OCI-LY3 (cell line): Measurements from ENCODE around the gene A4GALT.

ENCODE experiments used
- H2AFZ ChIP-seq: fragments of 200-600, 300-600 bp; shearing (Covaris generic); 2 replicates; pipeline ENCODE4 v1.6.0; 2014; ENCODE audit warnings: antibody characterized with exemption, low read depth, low read length
- H3K27ac ChIP-seq: fragments of 200-600, 300-600 bp; sonication (generic); 2 replicates; pipeline ENCODE4 v1.5.1; 2014; ENCODE audit warnings: mild to moderate bottlenecking, low read length, moderate library complexity, mixed read lengths
- H3K27me3 ChIP-seq: fragments of 200-600, 300-600 bp; sonication (generic); 2 replicates; pipeline ENCODE4 v1.6.1; 2014; ENCODE audit warnings: low read depth, low read length, mixed read lengths
- H3K36me3 ChIP-seq: fragments of 200-600, 300-600 bp; sonication (generic); replicated peaks from 2 replicates; pipeline ENCODE3; 2014; ENCODE audit warnings: low read depth, low read length, mixed read lengths
- H3K4me1 ChIP-seq: fragments of 300-600, 200-600 bp; sonication (generic); 2 replicates; pipeline ENCODE4 v1.6.1; 2014; ENCODE audit warnings: low read length, mixed read lengths
- H3K4me2 ChIP-seq: fragments of 200-600, 300-600 bp; sonication (generic); 2 replicates; pipeline ENCODE4 v1.6.1; 2014; ENCODE audit warnings: low read length, mixed read lengths
- H3K4me3 ChIP-seq: fragments of 300-600, 200-600 bp; sonication (generic); 2 replicates; pipeline ENCODE4 v1.5.1; 2014; ENCODE audit warnings: antibody characterized with exemption, mild to moderate bottlenecking, low read length, moderate library complexity
- H3K79me2 ChIP-seq: fragments of 300-600, 200-600 bp; shearing (Covaris generic); 2 replicates; pipeline ENCODE4 v1.6.1; 2014; ENCODE audit warnings: mild to moderate bottlenecking, low read length, mixed read lengths
- H3K9ac ChIP-seq: fragments of 300-600, 200-600 bp; shearing (Covaris generic); 2 replicates; pipeline ENCODE4 v1.6.0; 2014; ENCODE audit warnings: mild to moderate bottlenecking, low read length, moderate library complexity
- H3K9me3 ChIP-seq: fragments of 200-600, 300-600 bp; shearing (Covaris generic); 2 replicates; pipeline ENCODE4 v1.6.1; 2014; ENCODE audit warnings: low read length, mixed read lengths; ENCODE audit not compliant: insufficient read depth
- H4K20me1 ChIP-seq: fragments of 200-600, 300-600 bp; sonication (generic); 2 replicates; pipeline ENCODE4 v1.6.1; 2016; ENCODE audit warnings: low read length, mixed read lengths; ENCODE audit not compliant: insufficient read depth
- EZH2phosphoT487 ChIP-seq: fragments of 200-600 bp; shearing (Covaris generic); IDR thresholded peaks from 2 replicates; pipeline ENCODE4 v1.6.1; 2018; ENCODE audit warnings: antibody characterized with exemption, mixed run types, low read depth
- TF ChIP-seq, protein P1 (sequence below): fragments of 200-600, 300-600 bp; sonication (generic); IDR thresholded peaks from 2 replicates; pipeline ENCODE4 v1.5.1; 2014; ENCODE audit warnings: antibody characterized with exemption, low read length, low read depth

Gene A4GALT

DNA sequence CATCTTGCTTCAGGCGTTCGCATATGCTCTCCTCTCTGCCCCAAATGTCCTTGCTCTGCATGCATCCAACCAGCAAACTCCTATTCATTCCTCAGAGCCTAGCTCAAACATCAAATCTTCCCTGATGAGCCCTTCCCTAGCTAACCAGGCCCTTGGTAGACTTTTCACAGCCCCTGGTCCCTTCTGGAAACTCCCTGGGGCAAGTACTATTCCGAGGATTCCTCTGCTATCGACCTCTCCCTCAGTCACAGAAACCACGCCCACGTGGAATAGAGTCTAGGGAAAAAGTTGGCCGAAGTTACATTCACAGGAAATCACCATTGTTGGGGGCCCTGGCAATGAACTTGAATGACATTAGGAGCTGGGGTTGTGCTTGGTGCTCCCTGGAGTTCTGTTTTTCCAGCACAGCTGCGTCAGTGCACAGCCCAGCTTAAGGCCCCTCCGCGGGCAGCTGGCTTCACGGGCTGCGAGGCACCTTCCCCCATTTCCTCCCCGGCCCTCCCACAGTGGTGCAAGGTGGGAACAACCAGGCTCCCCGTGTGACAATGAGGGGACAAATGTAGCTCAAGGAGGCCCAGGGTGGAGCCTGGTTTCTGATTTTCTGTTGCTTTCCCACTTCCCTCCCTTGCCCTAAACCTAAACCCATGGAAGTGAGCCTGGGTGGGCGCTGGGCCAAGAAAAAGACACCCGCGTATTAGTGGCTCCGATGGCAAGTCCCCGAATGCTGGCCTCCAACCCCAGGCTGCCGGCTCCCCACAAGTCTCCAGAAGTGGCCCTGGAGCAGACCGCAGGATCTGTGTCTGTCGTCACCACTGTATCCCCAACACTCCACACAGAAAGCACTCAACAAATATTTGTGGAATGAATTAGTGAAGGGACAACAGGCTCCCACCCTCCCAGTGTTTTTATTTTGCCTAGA, 76.0 kb downstream of the A4GALT start:
- no peak for TF ChIP-seq EZH2phosphoT487
- TF ChIP-seq, protein P1, sequence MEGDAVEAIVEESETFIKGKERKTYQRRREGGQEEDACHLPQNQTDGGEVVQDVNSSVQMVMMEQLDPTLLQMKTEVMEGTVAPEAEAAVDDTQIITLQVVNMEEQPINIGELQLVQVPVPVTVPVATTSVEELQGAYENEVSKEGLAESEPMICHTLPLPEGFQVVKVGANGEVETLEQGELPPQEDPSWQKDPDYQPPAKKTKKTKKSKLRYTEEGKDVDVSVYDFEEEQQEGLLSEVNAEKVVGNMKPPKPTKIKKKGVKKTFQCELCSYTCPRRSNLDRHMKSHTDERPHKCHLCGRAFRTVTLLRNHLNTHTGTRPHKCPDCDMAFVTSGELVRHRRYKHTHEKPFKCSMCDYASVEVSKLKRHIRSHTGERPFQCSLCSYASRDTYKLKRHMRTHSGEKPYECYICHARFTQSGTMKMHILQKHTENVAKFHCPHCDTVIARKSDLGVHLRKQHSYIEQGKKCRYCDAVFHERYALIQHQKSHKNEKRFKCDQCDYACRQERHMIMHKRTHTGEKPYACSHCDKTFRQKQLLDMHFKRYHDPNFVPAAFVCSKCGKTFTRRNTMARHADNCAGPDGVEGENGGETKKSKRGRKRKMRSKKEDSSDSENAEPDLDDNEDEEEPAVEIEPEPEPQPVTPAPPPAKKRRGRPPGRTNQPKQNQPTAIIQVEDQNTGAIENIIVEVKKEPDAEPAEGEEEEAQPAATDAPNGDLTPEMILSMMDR = no peak
- H3K36me3 ChIP-seq = peaks cover 3% of the 10 kb centered on the region
- peaks cover 27% of the 10 kb centered on the region for H3K4me1 ChIP-seq
- peaks cover 23% of the 10 kb centered on the region for H4K20me1 ChIP-seq
- no peak overlapping the region for H3K4me3 ChIP-seq
- H3K27me3 ChIP-seq = no peaks in the 10 kb centered on the region
- H2AFZ ChIP-seq = no peak overlapping the region
- no peak overlapping the region for H3K9ac ChIP-seq
- H3K79me2 ChIP-seq = peaks cover 70% of the 10 kb centered on the region
- H3K4me2 ChIP-seq = no peak overlapping the region
- no peaks in the 10 kb centered on the region for H3K9me3 ChIP-seq
- H3K27ac ChIP-seq = no peak overlapping the region

DNA sequence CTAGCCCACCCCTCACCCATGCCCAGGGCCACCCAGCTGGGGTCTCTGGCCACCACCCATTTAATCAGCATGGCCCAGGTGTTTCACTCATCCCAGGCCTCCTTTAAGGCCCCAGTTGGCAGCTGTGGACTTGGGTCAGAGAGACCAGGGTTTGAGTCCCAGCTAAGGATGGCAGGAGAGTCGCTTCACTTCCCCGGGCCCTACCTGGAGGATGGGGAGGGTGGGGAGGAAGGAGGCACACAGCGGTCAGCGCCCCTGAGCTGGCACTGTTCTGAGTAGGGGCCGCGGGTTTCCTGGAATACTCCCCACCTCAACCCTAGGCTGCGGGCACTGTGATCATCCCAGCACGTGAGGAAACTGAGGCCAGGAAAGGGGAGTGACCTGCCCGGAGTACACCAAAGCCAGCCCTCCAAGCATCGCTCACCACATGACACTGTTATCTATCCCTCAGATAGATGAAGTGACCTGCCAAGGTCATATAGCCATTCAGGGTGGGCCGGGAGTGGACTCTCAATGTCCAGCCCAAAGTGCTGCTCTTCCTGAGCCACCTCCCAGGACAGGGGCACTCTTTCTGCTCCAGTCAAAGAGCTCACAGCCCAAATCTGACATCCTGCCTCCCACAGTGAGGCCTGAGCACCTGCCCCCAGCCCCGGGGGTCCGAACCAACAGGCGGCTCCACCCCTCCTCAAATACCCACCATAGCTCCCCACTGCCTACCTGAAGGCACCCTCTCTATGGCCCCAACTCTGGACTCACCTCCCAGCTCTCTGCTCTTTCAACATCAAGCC, 76.8 kb downstream of the A4GALT start:
- H3K9ac ChIP-seq = no peak overlapping the region
- H3K79me2 ChIP-seq = peaks cover 71% of the 10 kb centered on the region
- TF ChIP-seq, protein P1 = no peak
- no peak for TF ChIP-seq EZH2phosphoT487
- peaks cover 27% of the 10 kb centered on the region for H3K4me1 ChIP-seq
- H3K27me3 ChIP-seq = no peaks in the 10 kb centered on the region
- H3K4me2 ChIP-seq = peak overlapping the region; percentile 25; the same call in 1 of the 2 replicates
- no peak overlapping the region for H2AFZ ChIP-seq
- H4K20me1 ChIP-seq = peaks cover 23% of the 10 kb centered on the region
- peak overlapping the region; percentile 77 for H3K27ac ChIP-seq
- no peaks in the 10 kb centered on the region for H3K9me3 ChIP-seq
- no peak overlapping the region for H3K4me3 ChIP-seq
- peaks cover 3% of the 10 kb centered on the region for H3K36me3 ChIP-seq

DNA sequence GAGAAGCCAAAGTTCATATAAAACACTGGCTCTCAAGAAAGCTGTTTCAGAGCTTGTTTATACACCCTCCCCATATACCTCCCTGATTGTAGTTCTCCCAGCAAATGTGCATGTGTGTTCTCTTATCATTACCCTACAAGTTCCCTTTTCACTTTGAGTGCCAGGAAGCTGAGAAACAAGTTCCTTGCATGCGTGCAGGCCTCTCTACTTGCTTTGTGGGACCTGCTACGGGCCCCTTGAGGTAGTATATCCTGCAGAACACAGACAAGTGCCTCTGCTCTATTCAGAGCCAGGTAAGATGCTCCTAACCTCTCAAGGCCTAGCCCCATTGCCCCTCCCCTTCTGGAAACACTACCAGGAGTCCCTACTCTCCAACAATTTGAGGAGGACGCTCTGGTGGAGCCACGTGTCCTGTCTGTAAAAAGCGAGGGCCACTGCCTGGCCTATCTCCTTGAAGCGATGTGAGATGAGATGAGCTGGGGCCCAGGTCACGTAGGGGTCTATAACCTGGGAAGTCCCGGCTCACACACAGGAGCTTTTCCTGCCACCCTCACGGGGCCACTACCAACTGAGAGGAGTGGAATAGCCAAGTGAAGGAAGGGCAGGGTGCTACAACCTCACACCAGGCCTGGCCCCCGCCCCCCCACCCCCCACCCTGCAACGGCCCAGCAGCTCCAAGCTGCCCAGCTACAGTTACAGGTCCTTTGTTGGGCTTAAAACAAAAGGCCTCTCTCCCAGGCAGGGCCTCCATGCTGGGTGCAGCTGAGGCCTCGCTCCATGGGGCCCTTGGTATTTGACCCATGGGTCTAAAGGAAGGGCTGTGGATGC, 77.7 kb downstream of the A4GALT start:
- no peaks in the 10 kb centered on the region for H3K9me3 ChIP-seq
- peaks cover 24% of the 10 kb centered on the region for H3K4me1 ChIP-seq
- H2AFZ ChIP-seq = no peak overlapping the region
- peak overlapping the region; percentile 70 for H3K4me2 ChIP-seq
- peaks cover 3% of the 10 kb centered on the region for H3K36me3 ChIP-seq
- TF ChIP-seq EZH2phosphoT487 = no peak
- TF ChIP-seq, protein P1 = no peak
- peak overlapping the region; percentile 42 for H3K4me3 ChIP-seq
- peaks cover 63% of the 10 kb centered on the region for H3K79me2 ChIP-seq
- H3K9ac ChIP-seq = peak overlapping the region; percentile 31; the same call in 1 of the 2 replicates
- no peaks in the 10 kb centered on the region for H3K27me3 ChIP-seq
- peaks cover 15% of the 10 kb centered on the region for H4K20me1 ChIP-seq
- peak overlapping the region; percentile 77 for H3K27ac ChIP-seq
